ENCODE data around the gene GNB1. TPM values are rescaled to one million over a fixed set of nuclear protein-coding genes. Genes with fewer than 3 reads are reported as not detected.

The GNB1 gene
- total RNA-seq, 1 experiment from 2014 or later, result 351 TPM

DNA sequence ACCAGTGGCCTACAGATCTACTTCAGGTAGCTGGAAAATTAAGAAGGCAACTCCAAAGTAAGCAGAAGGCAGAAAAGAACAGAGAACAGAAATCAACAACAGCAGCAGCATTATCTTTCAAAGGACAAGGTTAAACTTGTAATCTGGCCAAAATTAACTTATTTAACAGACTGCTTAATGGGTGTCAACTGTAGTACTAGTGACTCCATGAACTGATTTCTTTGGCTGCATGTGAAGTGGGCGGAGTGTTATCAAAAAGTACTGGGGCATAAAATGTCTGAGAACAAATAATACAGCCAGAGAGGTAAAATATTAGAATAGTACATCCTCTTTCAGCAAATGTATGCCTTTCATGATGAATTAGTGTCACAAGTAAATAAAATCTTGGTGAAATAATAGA, 88.0 kb downstream of the GNB1 start:
- in situ Hi-C loops (cut with HindIII; ENCODE audit: low sequenced_read_pairs), result no loop called here
- no peak for DNase-seq (ENCODE audit: low spot score)

DNA sequence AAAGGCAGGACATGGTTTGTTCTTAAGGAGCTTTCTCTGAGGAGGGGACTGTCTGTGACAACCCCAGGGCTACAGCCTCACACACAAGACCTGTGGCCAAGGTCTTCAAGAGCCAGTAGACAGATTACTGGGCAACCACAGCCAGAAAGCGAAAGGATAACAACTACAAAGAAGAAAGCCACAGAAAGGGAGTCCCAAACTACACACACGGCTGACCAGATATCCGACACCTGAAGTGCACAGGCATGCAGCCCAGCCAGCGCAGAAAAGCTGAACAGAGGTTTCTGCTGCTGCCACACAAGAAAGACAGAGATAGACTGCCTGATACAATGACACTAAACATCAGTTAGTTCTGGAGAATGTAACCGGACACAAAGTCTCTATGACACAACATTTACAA, 91.2 kb downstream of the GNB1 start:
- in situ Hi-C loops (cut with HindIII; ENCODE audit: low sequenced_read_pairs), result no loop called here
- DNase-seq (ENCODE audit: low spot score), result no peak

DNA sequence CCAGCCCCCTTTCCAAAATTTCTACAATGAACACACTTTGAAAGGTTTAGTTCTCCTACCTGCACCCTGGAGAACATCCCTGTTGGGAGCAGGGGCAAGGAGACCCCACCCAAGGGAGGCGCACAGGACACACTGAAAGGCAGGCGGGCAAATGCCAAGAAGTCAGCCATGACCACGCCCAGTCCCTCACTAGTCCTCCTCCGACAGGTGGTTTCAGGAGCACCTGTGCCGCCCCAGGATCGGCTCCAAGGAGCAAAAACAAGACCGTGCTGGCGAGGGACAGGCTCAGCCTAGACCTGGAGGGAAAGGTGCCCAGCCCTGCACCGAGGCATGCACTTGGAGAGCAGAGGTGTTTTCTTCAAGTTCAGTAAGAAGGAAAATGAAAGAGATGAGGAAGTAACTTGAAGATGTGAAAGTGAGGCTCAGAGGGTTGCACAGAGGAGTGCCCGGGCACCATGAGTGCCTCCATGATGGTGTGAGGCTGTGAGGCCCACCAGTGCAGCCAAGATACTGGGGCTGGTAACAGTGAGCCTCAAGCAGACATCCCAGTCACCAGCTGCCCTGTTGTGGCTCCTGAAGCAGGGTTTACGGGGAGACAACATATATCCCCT, 93.1 kb downstream of the GNB1 start:
- DNase-seq (ENCODE audit: low spot score), result no peak
- in situ Hi-C loops (cut with HindIII; ENCODE audit: low sequenced_read_pairs), result no loop called here

DNA sequence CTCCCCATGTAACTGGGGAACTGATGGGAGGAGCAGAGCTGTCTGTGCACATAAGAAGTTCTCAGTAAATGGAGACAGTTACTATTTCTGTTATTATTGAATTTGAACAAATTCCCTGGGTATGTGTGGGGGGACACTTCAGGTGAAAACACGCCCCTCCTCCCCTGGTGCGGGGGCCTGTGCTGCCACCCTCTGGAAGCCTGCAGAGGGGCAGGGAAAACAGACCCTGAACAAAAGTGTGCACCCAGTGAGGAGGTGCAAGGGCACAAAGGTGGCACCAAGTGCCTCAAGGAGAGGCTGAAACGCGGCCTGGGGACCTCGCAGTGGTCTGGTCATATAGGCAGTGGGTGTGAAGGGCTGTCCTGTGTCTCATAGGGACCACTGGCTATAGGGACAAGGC, 94.4 kb downstream of the GNB1 start:
- DNase-seq (ENCODE audit: low spot score), result no peak
- in situ Hi-C loops (cut with HindIII; ENCODE audit: low sequenced_read_pairs), result no loop called here

DNA sequence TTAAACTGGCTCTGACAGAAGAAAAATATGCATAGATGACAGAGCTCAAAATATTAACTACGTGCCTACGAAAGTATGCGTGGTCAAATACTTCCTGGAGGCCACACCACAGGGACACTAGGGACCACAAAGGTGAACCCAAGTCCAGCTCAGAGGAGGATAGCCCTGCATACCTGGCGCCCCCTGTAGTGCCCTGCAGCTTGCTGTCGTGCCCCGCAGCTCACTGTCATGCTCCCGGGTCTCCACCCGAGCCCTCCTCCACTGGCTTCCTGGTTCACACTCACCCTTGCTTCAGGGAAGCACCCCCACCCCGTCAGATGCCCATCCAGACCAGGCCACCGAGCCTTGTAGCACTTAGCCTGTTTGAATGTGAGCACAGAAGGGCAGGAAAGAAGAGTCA, 95.9 kb downstream of the GNB1 start:
- in situ Hi-C loops (cut with HindIII; ENCODE audit: low sequenced_read_pairs), result no loop called here
- DNase-seq (ENCODE audit: low spot score), result no peak

DNA sequence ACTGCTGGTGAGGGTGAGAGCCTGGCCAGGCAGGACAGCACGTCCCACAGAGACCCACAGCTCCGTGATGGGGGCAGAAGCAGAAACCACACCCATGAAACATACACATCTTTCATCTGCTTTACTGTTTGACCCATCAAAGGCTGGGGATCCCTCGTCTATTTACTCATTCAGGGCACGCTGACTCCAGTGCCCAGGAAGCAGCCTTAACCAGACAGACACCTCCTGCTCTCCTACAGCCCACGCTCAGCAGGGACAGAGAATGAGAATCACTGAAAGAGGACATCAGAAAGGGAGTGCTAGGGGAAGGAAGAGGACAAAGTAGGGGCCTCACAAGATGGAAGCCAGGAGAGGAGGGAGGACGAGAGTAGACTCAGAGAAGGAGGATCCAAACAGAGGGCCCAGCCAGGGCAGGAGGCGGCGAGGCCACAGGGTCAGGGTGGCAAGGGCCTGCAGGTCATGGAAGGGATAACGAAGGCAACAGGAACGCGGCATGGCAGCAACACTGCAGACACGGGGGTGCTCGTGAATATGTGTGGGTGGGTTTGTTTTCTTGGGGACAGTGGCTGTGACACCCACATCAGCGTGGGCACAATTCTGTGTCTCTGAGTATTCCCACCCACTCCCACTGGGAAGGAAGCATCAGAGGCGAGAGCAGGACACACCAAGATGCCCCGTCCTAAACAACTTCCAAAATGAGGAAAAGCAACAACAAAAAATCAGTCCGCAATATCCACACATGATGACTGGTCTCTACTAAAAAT, 97.2 kb downstream of the GNB1 start:
- DNase-seq (ENCODE audit: low spot score), result no peak
- in situ Hi-C loops (cut with HindIII; ENCODE audit: low sequenced_read_pairs), result no loop called here

DNA sequence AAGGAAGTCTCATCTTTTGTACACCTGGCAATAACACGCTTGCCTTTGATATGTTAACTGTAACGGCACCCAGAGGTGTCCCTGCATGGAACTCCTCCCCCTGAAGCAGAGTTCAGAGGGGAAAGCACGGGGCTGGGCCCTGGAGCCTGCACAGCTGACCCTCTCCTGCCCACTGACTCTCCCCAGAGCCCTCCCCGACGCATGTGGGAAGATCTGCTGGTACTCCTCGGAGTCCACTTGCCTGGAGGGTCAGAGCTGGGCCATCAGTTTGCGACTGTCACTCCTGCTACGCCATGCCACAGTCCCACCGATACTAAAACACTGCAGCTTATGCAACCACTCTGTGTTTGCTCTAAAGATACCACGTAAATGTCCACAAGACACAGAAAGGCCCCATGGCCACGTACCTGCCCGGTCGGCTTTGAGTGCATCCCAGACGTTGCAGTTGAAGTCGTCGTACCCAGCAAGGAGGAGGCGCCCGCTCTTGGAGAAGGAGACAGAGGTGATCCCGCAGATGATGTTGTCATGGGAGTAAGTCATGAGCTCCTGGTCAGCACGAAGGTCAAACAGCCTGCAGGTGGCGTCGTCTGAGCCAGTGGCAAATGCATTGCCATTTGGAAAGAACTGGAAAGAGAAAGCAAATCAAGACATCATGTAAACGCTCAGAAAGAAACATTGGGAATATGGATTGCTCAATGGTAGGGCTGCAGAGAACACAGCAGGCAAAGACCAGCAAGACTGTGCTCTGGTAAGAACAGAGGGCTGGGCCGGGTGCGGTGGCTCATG, 102.0 kb downstream of the GNB1 start:
- no peak for DNase-seq (ENCODE audit: low spot score)
- in situ Hi-C loops (cut with HindIII; ENCODE audit: low sequenced_read_pairs), result no loop called here

DNA sequence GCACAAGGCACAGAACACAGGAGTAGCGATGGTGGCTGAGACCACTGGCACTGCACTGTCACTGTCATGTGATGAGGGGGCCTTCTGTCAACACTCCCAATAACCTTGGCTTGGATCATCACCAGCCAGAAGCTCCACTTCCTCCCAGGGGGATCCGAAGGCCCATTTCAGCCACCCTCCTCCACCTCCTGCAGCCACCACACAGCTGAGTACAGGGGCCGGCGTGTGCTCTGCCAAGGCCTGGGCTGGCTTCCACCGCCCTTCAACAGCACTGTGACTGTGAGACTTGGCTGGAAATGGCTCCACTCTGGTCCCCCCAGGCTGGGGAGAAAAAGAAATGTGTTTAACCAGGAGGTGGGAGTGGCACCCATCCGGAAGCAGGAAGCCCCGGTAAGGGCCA, 102.8 kb downstream of the GNB1 start:
- no peak for DNase-seq (ENCODE audit: low spot score)
- in situ Hi-C loops (cut with HindIII; ENCODE audit: low sequenced_read_pairs), result no loop called here

DNA sequence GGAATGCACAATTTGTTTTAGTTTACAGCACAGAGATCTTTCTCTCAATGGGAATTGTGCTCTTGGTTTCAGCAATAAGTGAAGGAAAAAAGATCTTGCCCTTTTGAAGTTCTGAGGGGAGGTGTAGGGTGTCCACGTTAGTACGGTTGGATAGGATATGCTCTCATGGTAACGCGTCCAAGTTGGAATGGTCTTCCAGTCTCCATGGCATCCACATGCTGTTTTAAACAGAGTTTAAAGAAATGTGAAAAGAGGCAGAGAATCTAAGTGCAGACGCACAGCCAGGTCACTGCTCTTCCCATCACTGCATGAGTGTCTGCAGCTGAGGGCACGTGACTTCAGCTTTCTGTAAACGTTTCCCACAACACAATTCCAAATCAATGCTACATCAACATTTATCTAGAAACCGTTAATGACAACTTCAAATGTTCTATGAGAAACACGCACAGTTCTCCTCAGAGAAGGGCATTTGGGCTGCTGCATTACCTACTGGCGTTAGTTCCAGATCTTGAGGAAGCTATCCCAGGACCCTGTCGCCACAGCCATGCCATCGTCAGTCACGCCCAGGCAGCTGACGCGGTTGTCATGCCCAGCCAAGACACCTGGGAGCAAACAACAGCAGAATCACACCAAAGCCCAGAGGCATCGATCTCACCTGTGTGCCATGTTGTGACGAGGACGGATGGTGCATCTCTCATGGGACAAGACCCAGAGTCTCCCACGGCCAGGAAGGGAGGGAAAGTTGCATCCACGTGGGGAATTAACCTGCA, 103.9 kb downstream of the GNB1 start:
- DNase-seq (ENCODE audit: low spot score), result no peak
- in situ Hi-C loops (cut with HindIII; ENCODE audit: low sequenced_read_pairs), result no loop called here

DNA sequence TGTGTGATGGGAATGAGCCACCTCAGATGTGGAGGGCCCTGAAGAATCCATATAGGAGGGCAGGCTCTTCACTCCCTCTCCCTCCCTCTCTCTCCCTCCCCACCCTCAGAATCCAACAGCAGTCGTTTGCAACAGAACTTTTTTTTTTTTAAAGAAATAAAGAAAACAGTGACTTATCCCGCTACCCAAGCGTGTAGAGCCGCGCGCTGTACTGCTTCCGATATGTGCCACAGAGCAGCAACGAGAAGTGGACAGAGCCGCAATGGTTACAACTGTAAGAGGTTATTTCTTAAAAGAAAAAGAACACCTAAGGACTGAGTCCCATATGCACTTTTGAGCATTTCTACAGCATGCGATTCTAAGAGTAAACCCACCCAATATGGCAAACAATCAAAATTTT, 105.2 kb downstream of the GNB1 start:
- in situ Hi-C loops (cut with HindIII; ENCODE audit: low sequenced_read_pairs), result no loop called here
- no peak for DNase-seq (ENCODE audit: low spot score)

DNA sequence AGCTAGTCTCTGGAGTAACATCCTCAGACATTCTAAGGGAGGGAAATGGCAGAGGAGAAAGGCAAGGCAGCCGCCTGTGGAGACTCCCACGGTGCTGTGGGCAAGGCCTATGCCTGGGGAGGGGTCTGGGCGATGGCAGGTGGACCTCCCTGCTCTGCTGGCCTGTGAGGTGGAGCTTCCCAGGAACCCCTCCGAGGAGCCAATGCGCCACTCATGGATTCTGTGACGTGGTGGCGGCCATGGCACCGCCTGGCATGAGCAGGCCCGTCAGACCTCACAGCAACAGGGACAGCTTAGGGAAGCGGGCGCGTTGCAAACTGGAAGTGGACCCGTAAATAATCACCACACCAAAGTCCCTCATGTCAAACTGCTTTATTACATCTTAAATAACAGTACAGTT, 106.0 kb downstream of the GNB1 start:
- in situ Hi-C loops (cut with HindIII; ENCODE audit: low sequenced_read_pairs), result no loop called here
- DNase-seq (ENCODE audit: low spot score), result no peak

DNA sequence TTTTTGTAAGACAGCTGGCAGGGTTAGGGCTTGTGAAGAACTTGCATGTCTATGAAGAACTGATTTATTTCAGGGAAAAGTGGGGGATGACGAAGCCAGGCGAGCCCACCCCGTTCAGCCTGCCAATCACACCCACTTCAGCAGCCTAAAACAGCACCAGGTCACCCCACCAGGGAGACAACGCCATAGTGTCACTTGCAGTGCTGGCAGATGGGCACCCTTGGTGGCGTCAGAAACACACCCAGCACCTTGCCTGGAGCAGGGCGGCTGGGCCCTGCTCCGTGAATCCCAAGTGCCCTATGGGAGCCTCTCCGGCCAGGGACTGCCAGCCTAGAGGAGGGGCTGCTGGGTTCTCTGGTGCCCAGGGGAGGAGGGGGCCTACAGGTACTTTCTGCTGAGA, 107.6 kb downstream of the GNB1 start:
- in situ Hi-C loops (cut with HindIII; ENCODE audit: low sequenced_read_pairs), result no loop called here
- DNase-seq (ENCODE audit: low spot score), result no peak

DNA sequence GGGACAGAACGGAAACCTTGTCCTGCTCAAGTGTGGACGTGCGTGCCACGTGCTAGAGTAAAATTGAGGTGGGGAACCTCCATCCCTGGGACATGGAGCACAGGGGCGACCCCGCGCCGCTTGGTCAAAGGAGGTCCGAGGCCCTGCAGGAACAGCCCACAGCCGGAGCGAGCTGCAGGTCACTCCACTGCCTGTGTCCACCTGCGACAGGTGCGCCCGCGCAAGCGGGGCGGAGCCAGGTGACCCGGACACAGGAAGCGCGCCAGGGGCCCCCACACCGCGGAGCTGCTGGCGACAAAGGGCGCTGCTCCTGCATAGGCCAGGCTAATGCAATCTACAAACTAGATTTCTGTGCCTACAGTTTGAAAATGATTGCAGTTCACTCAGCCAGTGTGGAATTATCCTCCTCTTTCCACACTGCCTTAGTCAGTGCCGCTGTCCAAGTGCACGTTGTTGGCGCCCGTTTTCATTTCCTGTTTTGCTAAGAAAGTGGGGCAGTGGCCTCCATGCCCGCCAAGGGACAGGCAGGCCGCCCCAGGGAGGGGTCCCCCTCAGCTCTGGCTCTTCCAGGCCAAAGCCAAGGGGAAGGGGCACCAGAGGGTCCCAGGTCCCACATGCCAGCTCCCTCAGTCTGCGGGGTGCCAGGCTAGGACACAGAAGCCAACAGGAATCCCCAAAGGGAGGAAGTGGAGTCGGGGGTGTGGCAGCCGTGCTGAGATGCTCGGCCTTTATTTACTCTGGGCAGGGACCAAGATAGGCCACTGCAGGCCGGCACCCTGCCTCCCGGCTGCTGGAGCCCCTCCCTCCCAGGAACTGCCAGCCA, 108.3 kb downstream of the GNB1 start:
- peak; percentile 44 for DNase-seq (ENCODE audit: low spot score)

DNA sequence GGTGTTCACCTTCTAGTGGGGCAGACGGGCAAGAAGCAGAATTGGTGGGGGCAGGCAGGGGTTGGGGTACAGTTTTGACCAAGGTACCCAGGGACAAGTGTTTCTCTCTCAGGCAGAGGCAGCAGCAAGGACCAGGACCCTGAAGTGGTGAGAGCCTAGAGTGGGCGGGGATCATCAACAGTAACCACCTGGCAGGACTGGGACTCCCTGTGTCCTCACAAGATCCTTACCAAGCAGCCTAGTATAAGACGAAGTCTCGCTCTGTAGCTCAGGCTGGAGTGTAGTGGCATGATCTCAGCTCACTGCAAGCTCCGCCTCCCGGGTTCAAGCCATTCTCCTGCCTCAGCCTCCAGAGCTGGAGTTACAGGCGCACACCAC, 109.4 kb downstream of the GNB1 start:
- DNase-seq (ENCODE audit: low spot score), result no peak
- in situ Hi-C loops (cut with HindIII; ENCODE audit: low sequenced_read_pairs), result no loop called here

More for the DNA sequence above, 108.3 kb downstream of the GNB1 start:
- in situ Hi-C loops (cut with HindIII; ENCODE audit: low sequenced_read_pairs), result no loop called here

DNA sequence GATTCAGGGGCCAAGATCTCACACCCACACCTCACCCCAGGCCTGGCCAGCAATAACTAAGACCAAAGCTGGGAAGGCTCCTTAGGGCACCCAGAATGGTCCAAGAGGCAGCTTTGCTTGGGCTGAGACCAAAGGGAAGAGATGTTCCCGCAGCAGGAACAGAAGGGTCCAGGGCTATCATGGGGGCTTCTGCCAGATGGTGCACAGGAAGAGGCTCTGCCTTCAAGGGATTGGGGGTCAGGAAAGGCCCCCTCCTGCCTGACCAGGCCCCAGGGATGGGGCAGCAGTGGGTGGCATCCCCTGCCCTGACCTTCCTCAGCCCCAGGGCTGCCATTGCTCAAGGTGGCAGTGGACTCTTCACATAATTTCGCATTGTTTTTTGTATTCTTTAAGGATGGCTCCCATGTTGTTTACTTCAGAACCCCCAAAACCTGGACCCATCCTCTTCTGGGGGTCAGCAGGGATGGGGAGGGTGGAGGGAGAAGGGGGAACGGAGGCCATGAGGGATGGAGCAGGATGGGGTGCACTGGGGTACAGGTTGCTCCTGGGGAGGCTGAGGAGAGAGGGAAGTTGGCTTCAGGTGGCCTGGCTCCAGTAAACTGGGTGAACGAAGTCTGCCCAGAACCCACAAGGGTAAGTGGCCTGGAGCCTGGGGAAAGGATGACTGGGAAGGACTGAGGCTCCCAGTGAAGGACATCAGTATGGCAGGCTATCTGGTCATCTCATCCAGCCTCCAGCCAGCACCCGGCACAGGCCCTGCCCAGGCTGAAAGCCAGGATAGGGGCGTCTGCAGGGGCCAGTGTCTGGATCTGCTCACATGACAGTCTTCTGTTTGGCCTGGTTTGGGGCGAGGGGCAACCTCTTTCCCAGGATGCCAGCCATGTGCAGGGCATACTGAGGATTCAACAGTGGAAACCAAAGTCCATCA, 110.0 kb downstream of the GNB1 start:
- in situ Hi-C loops (cut with HindIII; ENCODE audit: low sequenced_read_pairs), result no loop called here
- DNase-seq (ENCODE audit: low spot score), result no peak

DNA sequence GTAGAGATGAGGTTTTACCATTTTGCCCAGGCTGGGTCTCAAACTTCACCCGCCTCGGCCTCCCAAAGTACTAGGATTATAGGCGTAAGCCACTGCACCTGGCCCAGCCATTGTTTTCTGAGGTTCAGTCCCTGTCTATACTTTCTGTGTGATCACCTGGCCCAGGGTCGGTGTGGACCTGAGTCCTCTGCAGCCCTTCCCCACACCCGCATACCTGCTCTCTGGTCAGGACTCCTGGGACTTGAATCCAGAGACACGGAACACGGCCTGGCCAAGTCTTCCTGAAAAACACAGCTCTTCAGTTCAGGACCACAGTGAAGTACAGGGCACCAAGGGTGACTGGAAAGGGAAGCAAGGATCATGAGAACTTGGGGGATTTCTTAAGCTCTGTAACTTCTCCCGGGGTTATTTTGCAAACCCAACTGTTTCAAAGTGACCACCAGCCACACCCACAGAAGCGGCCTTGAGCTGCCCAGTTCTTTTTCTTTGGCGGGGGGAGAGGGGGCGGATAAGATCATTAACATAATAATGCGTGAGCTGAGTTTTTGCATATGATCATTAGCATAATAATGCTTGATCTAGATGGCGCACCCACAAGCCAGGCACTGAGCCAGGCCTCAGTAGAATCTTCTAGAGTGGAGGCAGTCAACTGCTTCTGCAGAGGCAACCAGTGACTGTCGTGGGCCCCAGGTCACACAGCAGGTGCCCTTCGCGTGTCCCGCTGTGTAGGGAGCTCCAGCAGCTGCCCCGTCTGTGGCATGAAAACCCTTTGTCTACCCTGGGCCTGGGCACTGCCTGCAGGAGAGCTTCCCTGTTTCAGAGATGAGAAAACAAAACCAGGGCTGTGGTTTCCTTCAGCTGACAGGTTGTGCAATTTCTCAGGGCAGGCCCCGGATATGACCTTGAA, 110.9 kb downstream of the GNB1 start:
- in situ Hi-C loops (cut with HindIII; ENCODE audit: low sequenced_read_pairs), result no loop called here

DNA sequence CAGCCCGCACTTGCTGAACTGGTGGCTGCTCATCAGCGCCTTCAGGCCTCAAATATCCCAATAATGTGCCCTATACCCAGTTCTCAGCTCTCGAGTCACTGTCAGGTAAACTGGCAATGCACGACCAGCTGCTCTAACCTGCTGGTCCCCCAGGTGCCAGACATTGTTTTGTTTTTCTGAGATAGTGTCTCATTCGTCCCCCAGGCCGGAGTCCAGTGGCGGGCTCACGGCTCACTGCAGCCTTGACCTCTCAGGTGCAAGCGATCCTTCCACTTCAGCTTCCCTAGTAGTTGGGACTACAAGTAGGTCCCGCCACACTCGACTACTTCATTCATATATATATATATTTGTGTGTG, 111.6 kb downstream of the GNB1 start:
- in situ Hi-C loops (cut with HindIII; ENCODE audit: low sequenced_read_pairs), result no loop called here

More for the DNA sequence above, 110.9 kb downstream of the GNB1 start:
- DNase-seq (ENCODE audit: low spot score), result no peak

More for the DNA sequence above, 111.6 kb downstream of the GNB1 start:
- no peak for DNase-seq (ENCODE audit: low spot score)
